ENCODE measurements around the gene FER1L5.

DNA sequence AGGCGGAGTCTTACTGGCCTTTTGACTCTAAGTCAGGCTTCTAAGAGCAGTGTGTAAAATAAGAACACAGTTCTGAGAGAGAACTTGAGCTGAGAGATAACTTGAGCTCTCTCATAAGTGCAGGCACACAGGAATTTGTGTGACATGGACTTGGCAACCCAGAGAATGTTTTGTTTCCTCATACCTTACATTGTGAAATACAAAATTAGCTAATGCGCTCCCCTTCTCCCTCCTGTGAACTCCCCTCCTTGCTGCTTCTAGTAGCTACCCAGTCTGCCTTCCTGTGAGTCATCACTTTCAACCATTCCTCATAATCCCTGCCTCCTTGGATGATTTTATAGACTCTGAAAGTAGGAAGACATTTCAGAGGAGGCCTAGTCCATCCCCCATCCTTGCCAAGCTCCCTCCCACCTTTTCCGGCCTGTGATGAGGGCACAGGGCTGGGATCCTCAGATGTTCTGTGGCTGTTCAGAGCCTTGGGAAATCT, 22.6 kb downstream of the FER1L5 start:
- TF ChIP-seq POLR2A (IDR thresholded peaks at IDR 0.05) = no peak
- TF ChIP-seq CTCF (IDR thresholded peaks at IDR 0.05 in 4 of 5, conservative IDR thresholded peaks at IDR 0.05 in 1 of 5) = no peak
